NCI-H2196 treated with DMSO at 0.1 percent for 48 hours (cell line): Measurements from ENCODE around the gene ZNF70.

Experiments
- DNase-seq: peaks from one replicate; lab custom pipeline; 2025; ENCODE audit not compliant: unreplicated experiment; lab: John Stamatoyannopoulos, UW

The ZNF70 gene

GRCh38 chr22:23695571-23696325, 55.2 kb downstream of the ZNF70 start:
- DNase-seq = no peak

- no peak for DNase-seq
Measured at GRCh38 chr22:23695141-23695540, 55.8 kb downstream of the ZNF70 start.

- no peak for DNase-seq
Measured at GRCh38 chr22:23693979-23694680, 56.8 kb downstream of the ZNF70 start.

GRCh38 chr22:23692598-23693291, 58.2 kb downstream of the ZNF70 start:
- DNase-seq = no peak

GRCh38 chr22:23691748-23692423, 59.0 kb downstream of the ZNF70 start:
- no peak for DNase-seq

GRCh38 chr22:23690713-23691112, 60.2 kb downstream of the ZNF70 start, which contains the start of gene RGL4:
RGL4 (plus strand) TSS chr22:23691013; CDS start chr22:23692031, 1,018 bp downstream.
- no peak for DNase-seq

GRCh38 chr22:23689414-23689813, 61.5 kb downstream of the ZNF70 start:
- DNase-seq = no peak
